Osteocyte (in vitro differentiated cells): ENCODE measurements around the gene RPS27A. TPM values are rescaled to one million over a fixed set of nuclear protein-coding genes. Genes with fewer than 3 reads are reported as not detected.
"Not testable (repeated sequence)": the region's sequence is repeated elsewhere in the genome, so short reads cannot be mapped to it uniquely, and the experiment has no call there.

Experiments used
- DNase-seq: peaks from one replicate; pipeline ENCODE4 v3.0.0; 2021; ENCODE audit warnings: mixed read lengths; ENCODE audit not compliant: unreplicated experiment; ENCODE audit errors: extremely low spot score
- H3K27ac Mint-ChIP-seq: one replicate; pipeline ENCODE4 v1.8.0; 2021; ENCODE audit warnings: mild to moderate bottlenecking, mixed read lengths; ENCODE audit not compliant: unreplicated experiment
- H3K27me3 Mint-ChIP-seq: one replicate; pipeline ENCODE4 v1.8.0; 2021; ENCODE audit warnings: mixed read lengths; ENCODE audit not compliant: unreplicated experiment
- H3K36me3 Mint-ChIP-seq: one replicate; pipeline ENCODE4 v1.8.0; 2021; ENCODE audit warnings: mixed read lengths; ENCODE audit not compliant: unreplicated experiment
- H3K4me1 Mint-ChIP-seq: one replicate; pipeline ENCODE4 v1.8.0; 2021; ENCODE audit warnings: mixed read lengths; ENCODE audit not compliant: unreplicated experiment
- H3K4me3 Mint-ChIP-seq: one replicate; pipeline ENCODE4 v1.8.0; 2021; ENCODE audit warnings: mild to moderate bottlenecking, moderate library complexity, mixed read lengths; ENCODE audit not compliant: unreplicated experiment
- H3K9me3 Mint-ChIP-seq: one replicate; pipeline ENCODE4 v1.8.0; 2021; ENCODE audit warnings: mixed read lengths; ENCODE audit not compliant: unreplicated experiment
- CTCF ChIP-seq: fragments of 200-600 bp; sonication (generic); IDR thresholded peaks from 2 replicates; pipeline ENCODE4 v1.5.0; 2021; ENCODE audit warnings: antibody characterized with exemption, mild to moderate bottlenecking, moderate library complexity
- total RNA-seq: library from RNA; stranded (reverse); gene quantifications from 2 replicates; pipeline ENCODE4 v1.2.1, GENCODE V29; 2021

Gene RPS27A
- total RNA-seq, 1 donor from 2014 or later, result 665 TPM

- Mint-ChIP-seq H3K4me1 (peaks cover 14% of the 10 kb centered on the region), H3K27ac (peak overlapping the region; percentile 95), H3K4me3 (peak overlapping the region; percentile 86), H3K27me3 (peaks cover 19% of the 10 kb centered on the region)
- not testable (repeated sequence) for H3K9me3 Mint-ChIP-seq, H3K36me3 Mint-ChIP-seq, DNase-seq
Observed at GRCh38 chr2:55280851-55281546, 48.5 kb downstream of the RPS27A start.

- Mint-ChIP-seq H3K4me3 (peak overlapping the region; percentile 86), H3K27me3 (peaks cover 19% of the 10 kb centered on the region), H3K4me1 (peaks cover 14% of the 10 kb centered on the region), H3K27ac (peak overlapping the region; percentile 95), H3K36me3 (peaks cover 5% of the 10 kb centered on the region), H3K9me3 (no peaks in the 10 kb centered on the region)
- TF ChIP-seq CTCF, result no peak
- peak; percentile 92 for DNase-seq
Observed at GRCh38 chr2:55282110-55282917, 49.8 kb downstream of the RPS27A start.

GRCh38 chr2:55283083-55283482, 50.6 kb downstream of the RPS27A start:
- Mint-ChIP-seq H3K36me3 (peaks cover 5% of the 10 kb centered on the region), H3K27me3 (peaks cover 19% of the 10 kb centered on the region), H3K4me3 (no peak overlapping the region), H3K27ac (peak overlapping the region; percentile 95), H3K4me1 (peaks cover 14% of the 10 kb centered on the region), H3K9me3 (no peaks in the 10 kb centered on the region)
- no peak for TF ChIP-seq CTCF
- DNase-seq, result no peak

Other genes with a start within 250 kb of the RPS27A start
- 532 and 603 TPM in 2 replicates for gene RTN4, start 182.2 kb upstream of the RPS27A start, total RNA-seq
- 21.6 and 23.5 TPM in 2 replicates for gene CLHC1, start 395 bp upstream of the RPS27A start, total RNA-seq
- gene MTIF2, start 36.5 kb downstream of the RPS27A start, total RNA-seq, result 24.6 and 24.7 TPM in 2 replicates
- gene CCDC88A, start 187.2 kb downstream of the RPS27A start, total RNA-seq, result 49.2 and 54.9 TPM in 2 replicates